Measurements from ENCODE around the gene SIGMAR1. TPM values are rescaled to one million over a fixed set of nuclear protein-coding genes. Genes with fewer than 3 reads are reported as not detected.

Gene SIGMAR1
- total RNA-seq, 4 donors from 2014 or later = 34.1 to 55.2 (median 51.3) TPM

DNA sequence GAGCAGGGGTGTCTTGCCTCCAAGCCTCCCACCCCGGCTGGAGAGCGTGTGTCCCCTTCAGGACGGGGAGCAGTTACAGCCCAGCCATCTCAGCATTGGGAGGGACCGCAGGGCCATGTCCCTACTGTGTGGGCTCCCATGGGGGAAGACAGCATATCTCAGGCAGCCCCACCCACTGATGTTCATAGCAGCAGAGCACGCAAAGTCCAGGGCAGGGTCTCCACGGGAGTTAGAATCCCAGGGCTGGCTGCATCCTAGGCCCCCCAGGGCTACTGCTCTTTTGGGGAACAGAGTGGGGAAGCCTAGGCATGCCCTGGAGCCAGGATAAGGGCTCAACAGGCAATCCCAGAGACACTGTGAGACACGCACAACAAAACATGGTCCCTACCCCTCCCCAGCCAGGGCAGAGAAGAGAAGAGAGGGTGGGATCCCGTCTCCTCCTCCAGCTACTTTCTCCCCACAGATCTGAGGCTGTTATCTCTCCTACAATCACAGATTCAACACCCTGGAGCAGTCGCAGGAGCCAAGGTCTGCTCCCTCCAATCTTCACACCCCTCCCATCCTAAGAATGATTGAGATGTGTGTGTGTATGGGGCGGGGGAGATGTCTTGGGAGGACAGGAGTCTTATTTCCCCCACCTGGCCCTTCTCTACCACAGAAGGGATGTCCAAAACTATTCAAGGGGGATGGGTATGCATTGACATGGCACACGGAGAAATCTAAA is 51.5 kb downstream of the SIGMAR1 start:
- Histone ChIP-seq H3K27ac (no peak overlapping the region), H3K4me3 (no peak overlapping the region), H3K36me3 (no peaks in the 10 kb centered on the region), H3K4me1 (peaks cover 0 to 23% of the 10 kb centered on the region in 2 donors), H3K27me3 (peaks cover 7 to 8% of the 10 kb centered on the region in 2 donors), H3K9me3 (no peaks in the 10 kb centered on the region)
- intact Hi-C loops (cut with DNase I; ENCODE audit: low total_unique reads) = no loop called here
- no peak for DNase-seq
- no peak for TF ChIP-seq POLR2A (IDR thresholded peaks at IDR 0.05)
- TF ChIP-seq, protein P1, sequence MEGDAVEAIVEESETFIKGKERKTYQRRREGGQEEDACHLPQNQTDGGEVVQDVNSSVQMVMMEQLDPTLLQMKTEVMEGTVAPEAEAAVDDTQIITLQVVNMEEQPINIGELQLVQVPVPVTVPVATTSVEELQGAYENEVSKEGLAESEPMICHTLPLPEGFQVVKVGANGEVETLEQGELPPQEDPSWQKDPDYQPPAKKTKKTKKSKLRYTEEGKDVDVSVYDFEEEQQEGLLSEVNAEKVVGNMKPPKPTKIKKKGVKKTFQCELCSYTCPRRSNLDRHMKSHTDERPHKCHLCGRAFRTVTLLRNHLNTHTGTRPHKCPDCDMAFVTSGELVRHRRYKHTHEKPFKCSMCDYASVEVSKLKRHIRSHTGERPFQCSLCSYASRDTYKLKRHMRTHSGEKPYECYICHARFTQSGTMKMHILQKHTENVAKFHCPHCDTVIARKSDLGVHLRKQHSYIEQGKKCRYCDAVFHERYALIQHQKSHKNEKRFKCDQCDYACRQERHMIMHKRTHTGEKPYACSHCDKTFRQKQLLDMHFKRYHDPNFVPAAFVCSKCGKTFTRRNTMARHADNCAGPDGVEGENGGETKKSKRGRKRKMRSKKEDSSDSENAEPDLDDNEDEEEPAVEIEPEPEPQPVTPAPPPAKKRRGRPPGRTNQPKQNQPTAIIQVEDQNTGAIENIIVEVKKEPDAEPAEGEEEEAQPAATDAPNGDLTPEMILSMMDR (IDR thresholded peaks at IDR 0.05) = no peak

DNA sequence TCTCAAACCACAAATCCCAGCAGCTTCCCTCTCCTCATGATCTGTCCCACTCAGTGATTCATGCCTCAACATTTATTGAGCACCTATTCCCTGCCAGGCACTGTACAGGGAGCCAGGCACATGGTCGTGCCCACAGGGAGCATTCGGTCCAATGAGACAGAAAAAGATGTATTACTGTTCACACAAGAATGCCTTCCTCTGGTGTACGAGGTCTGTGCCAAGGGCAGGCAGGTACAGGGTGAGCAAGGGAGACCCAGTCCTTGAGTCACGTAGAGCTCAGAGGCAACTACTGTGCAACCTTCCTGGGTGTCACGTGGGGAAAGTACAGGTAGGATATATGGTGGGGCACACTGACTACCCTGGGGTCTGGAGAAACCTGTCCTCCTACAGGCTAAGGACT is 52.6 kb downstream of the SIGMAR1 start:
- no peaks in the 10 kb centered on the region for H3K9me3 ChIP-seq
- intact Hi-C loops (cut with DNase I; ENCODE audit: low total_unique reads) = no loop called here
- H3K27ac ChIP-seq = no peak overlapping the region

More for the DNA sequence above, 52.6 kb downstream of the SIGMAR1 start:
- no peak for TF ChIP-seq POLR2A (IDR thresholded peaks at IDR 0.05)
- TF ChIP-seq, protein P1 (IDR thresholded peaks at IDR 0.05) = no peak
- Histone ChIP-seq H3K4me3 (no peak overlapping the region), H3K4me1 (peaks cover 0 to 12% of the 10 kb centered on the region in 2 donors), H3K27me3 (peaks cover 7 to 8% of the 10 kb centered on the region in 2 donors), H3K36me3 (no peaks in the 10 kb centered on the region)
- no peak for DNase-seq

Small RNA genes within 50 kb of the gene (small RNA-seq; reads per million reads assigned to genes)
- not detected for gene CCL27

Other genes with a start within 250 kb of the SIGMAR1 start
- gene FAM219A, start 179.2 kb downstream of the SIGMAR1 start, total RNA-seq = 10 to 100 TPM in 2 of 4 donors, 1 to 10 TPM in 2; 2.3 to 33.0 (median 14.9) TPM
- 1 to 10 TPM in 1 of 4 donors, under 1 TPM in 1, not detected in 2; 0.95 to 3.8 TPM for gene DNAI1, start 179.0 kb downstream of the SIGMAR1 start, total RNA-seq
- gene ENHO, start 114.8 kb downstream of the SIGMAR1 start, total RNA-seq = 1 to 10 TPM in 1 of 4 donors, not detected in 3; 2.2 TPM
- 10 to 100 TPM in 1 of 4 donors, 1 to 10 TPM in 1, under 1 TPM in 1, not detected in 1; 0.59 to 14.7 (median 6.6) TPM for gene CNTFR, start 48.1 kb downstream of the SIGMAR1 start, total RNA-seq
- gene RPP25L, start 25.7 kb downstream of the SIGMAR1 start, total RNA-seq = 10 to 100 TPM; 18.1 to 39.1 (median 26.9) TPM
- 10 to 100 TPM; 27.7 to 98.0 (median 58.6) TPM for gene DCTN3, start 17.3 kb downstream of the SIGMAR1 start, total RNA-seq
- under 1 TPM in 2 of 4 donors, not detected in 2; 0.35 to 0.82 TPM for gene ARID3C, start 8.7 kb downstream of the SIGMAR1 start, total RNA-seq
- 10 to 100 TPM in 3 of 4 donors, 1 to 10 TPM in 1; 4.4 to 82.9 (median 50.7) TPM for gene GALT, start 8.9 kb upstream of the SIGMAR1 start, total RNA-seq
- 100 to 1,000 TPM in 1 of 4 donors, 10 to 100 TPM in 2, 1 to 10 TPM in 1; 3.2 to 153 (median 49.9) TPM for gene IL11RA, start 14.4 kb upstream of the SIGMAR1 start, total RNA-seq
- gene CCL27, start 24.9 kb upstream of the SIGMAR1 start, total RNA-seq = not detected
- 1 to 10 TPM in 1 of 4 donors, under 1 TPM in 1, not detected in 2; 0.55 to 1.3 TPM for gene CCL19, start 53.5 kb upstream of the SIGMAR1 start, total RNA-seq
- 100 to 1,000 TPM in 2 of 4 donors, 10 to 100 TPM in 1, 1 to 10 TPM in 1; 7.6 to 248 (median 87.1) TPM for gene CCL21, start 72.3 kb upstream of the SIGMAR1 start, total RNA-seq

Data from uterus (tissue), 4 donors.